ENCODE results near the gene KATNBL1.

The KATNBL1 gene

GRCh38 chr15:34119291-34119690 lies 90.6 kb downstream of the KATNBL1 start:
- TF ChIP-seq CTCF (conservative IDR thresholded peaks at IDR 0.05; ENCODE audit: low read depth): no peak; the same call in 1 of the 2 replicates
- peak; percentile 31 for DNase-seq (ENCODE audit: low spot score)
- ChIA-PET CTCF (interaction anchor here (0.6 to 1.5 kb wide), 4 partner anchors 9 to 130 kb away, joined by 3 to 4 read pairs (median 3); partner anchors contain the start of gene KATNBL1), POLR2A (ENCODE audit: low non-redundant PET) (no interaction called here)
- no peak overlapping the region for H3K27ac ChIP-seq

- no peak overlapping the region for H3K27ac ChIP-seq
- no peak for DNase-seq (ENCODE audit: low spot score)
- no peak for TF ChIP-seq CTCF (conservative IDR thresholded peaks at IDR 0.05; ENCODE audit: low read depth)
- POLR2A ChIA-PET (ENCODE audit: low non-redundant PET): no interaction called here
- CTCF ChIA-PET: no interaction called here
Measured at GRCh38 chr15:34116620-34117019, 93.3 kb downstream of the KATNBL1 start.

GRCh38 chr15:34114739-34115138 lies 95.2 kb downstream of the KATNBL1 start:
- DNase-seq (ENCODE audit: low spot score): no peak
- TF ChIP-seq CTCF (conservative IDR thresholded peaks at IDR 0.05; ENCODE audit: low read depth): no peak
- ChIA-PET CTCF (interaction anchor here (0.7 kb wide), 1 partner anchor 1092 kb away, joined by 3 read pairs; no protein-coding TSS in a partner anchor), POLR2A (ENCODE audit: low non-redundant PET) (interaction anchor here (0.6 kb wide), 1 partner anchor 223 kb away, joined by 3 read pairs; the partner anchor contains the start of gene SLC12A6)
- no peak overlapping the region for H3K27ac ChIP-seq

GRCh38 chr15:34114215-34114614 lies 95.7 kb downstream of the KATNBL1 start:
- no peak for TF ChIP-seq CTCF (conservative IDR thresholded peaks at IDR 0.05; ENCODE audit: low read depth)
- ChIA-PET POLR2A (ENCODE audit: low non-redundant PET) (interaction anchor here (0.6 kb wide), 1 partner anchor 223 kb away, joined by 3 read pairs; the partner anchor contains the start of gene SLC12A6), CTCF (interaction anchor here (0.7 to 1.2 kb wide), 2 partner anchors 253 to 1091 kb away, joined by 3 read pairs; partner anchors contain the start of gene LPCAT4)
- no peak overlapping the region for H3K27ac ChIP-seq
- no peak for DNase-seq (ENCODE audit: low spot score)

GRCh38 chr15:34111488-34111887 lies 98.4 kb downstream of the KATNBL1 start:
- no peak for TF ChIP-seq CTCF (conservative IDR thresholded peaks at IDR 0.05; ENCODE audit: low read depth)
- CTCF ChIA-PET: interaction anchor here (0.6 to 0.9 kb wide), 3 partner anchors 50 to 262 kb away, joined by 3 to 4 read pairs (median 3); no protein-coding TSS in a partner anchor
- no peak for DNase-seq (ENCODE audit: low spot score)
- H3K27ac ChIP-seq: no peak overlapping the region
- POLR2A ChIA-PET (ENCODE audit: low non-redundant PET): no interaction called here

GRCh38 chr15:34109797-34110663 lies 99.9 kb downstream of the KATNBL1 start:
- CTCF ChIA-PET: interaction anchor here (0.5 to 1.4 kb wide), 8 partner anchors 9 to 265 kb away, joined by 3 to 8 read pairs (median 4); partner anchors contain the start of gene KATNBL1
- peak; percentile 90 for TF ChIP-seq CTCF (conservative IDR thresholded peaks at IDR 0.05; ENCODE audit: low read depth)
- H3K27ac ChIP-seq: no peak overlapping the region
- POLR2A ChIA-PET (ENCODE audit: low non-redundant PET): interaction anchor here (0.6 to 1.0 kb wide), 3 partner anchors 99 to 260 kb away, joined by 3 to 10 read pairs (median 4); no protein-coding TSS in a partner anchor
- peak; percentile 51 for DNase-seq (ENCODE audit: low spot score)

Measured in RWPE1 (cell line).